DOHH2 (cell line): ENCODE measurements around the gene TM2D3.

Source experiments
- CTCF ChIP-seq: fragments of 200-600 bp; sonication (generic); IDR thresholded peaks from one replicate; pipeline ENCODE4 v1.5.1; 2014; ENCODE audit warnings: antibody characterized with exemption, mild to moderate bottlenecking, low read depth, low read length; ENCODE audit not compliant: poor library complexity, severe bottlenecking
- EZH2phosphoT487 ChIP-seq: fragments of 200-600 bp; sonication (generic); IDR thresholded peaks from 2 replicates; pipeline ENCODE4 v1.6.1; 2017; ENCODE audit warnings: borderline replicate concordance, mild to moderate bottlenecking, antibody characterized with exemption, low read length, moderate library complexity, mixed read lengths

- no peak for TF ChIP-seq CTCF
- TF ChIP-seq EZH2phosphoT487, result no peak
Observed at GRCh38 chr15:101618851-101619614, 33.1 kb downstream of the TM2D3 start.
